GM08714 (cell line): ENCODE results near the gene DCAF12.

ENCODE experiments used
- H3K4me3 ChIP-seq: fragments of 200-500 bp; sonication (Bioruptor generic); 2 replicates; pipeline ENCODE4 v1.5.1; 2014; ENCODE audit warnings: mild to moderate bottlenecking, low read length, inconsistent platforms
- ZNF274 ChIP-seq: IDR thresholded peaks from 2 replicates; pipeline ENCODE4 v1.6.1; 2012; ENCODE audit warnings: mild to moderate bottlenecking, low read depth, low read length

The DCAF12 gene

GRCh38 chr9:34126207-34127034 lies at the start of gene DCAF12:
TSS of gene DCAF12 (minus strand) at chr9:34126698. CDS start at chr9:34126431, 267 bp downstream.
- peak within 1 kb of the TSS; percentile 88 for H3K4me3 ChIP-seq
- no peak for TF ChIP-seq ZNF274

- H3K4me3 ChIP-seq, result no peak overlapping the region
- no peak for TF ChIP-seq ZNF274
Measured at GRCh38 chr9:34176089-34176488, 49.6 kb upstream of the DCAF12 start.

GRCh38 chr9:34171753-34172535 lies 45.4 kb upstream of the DCAF12 start:
- no peak for TF ChIP-seq ZNF274
- no peak overlapping the region; the same call in 1 of the 2 replicates for H3K4me3 ChIP-seq

GRCh38 chr9:34170237-34170991 lies 43.9 kb upstream of the DCAF12 start:
- H3K4me3 ChIP-seq, result no peak overlapping the region
- no peak for TF ChIP-seq ZNF274

GRCh38 chr9:34169125-34169524 lies 42.6 kb upstream of the DCAF12 start:
- no peak overlapping the region for H3K4me3 ChIP-seq
- TF ChIP-seq ZNF274, result no peak

GRCh38 chr9:34163434-34163833 lies 36.9 kb upstream of the DCAF12 start:
- no peak overlapping the region for H3K4me3 ChIP-seq
- no peak for TF ChIP-seq ZNF274

- no peak overlapping the region for H3K4me3 ChIP-seq
- TF ChIP-seq ZNF274, result no peak
Measured at GRCh38 chr9:34158362-34158869, 31.9 kb upstream of the DCAF12 start.

GRCh38 chr9:34157898-34158297 lies 31.4 kb upstream of the DCAF12 start:
- no peak for TF ChIP-seq ZNF274
- no peak overlapping the region for H3K4me3 ChIP-seq

- TF ChIP-seq ZNF274, result no peak
- no peak overlapping the region for H3K4me3 ChIP-seq
Measured at GRCh38 chr9:34157318-34157717, 30.8 kb upstream of the DCAF12 start.

GRCh38 chr9:34154057-34154456 lies 27.6 kb upstream of the DCAF12 start:
- no peak for TF ChIP-seq ZNF274
- no peak overlapping the region for H3K4me3 ChIP-seq

- H3K4me3 ChIP-seq, result no peak overlapping the region
- TF ChIP-seq ZNF274, result no peak
Measured at GRCh38 chr9:34151398-34151797, 24.9 kb upstream of the DCAF12 start.

GRCh38 chr9:34145165-34145564 lies 18.7 kb upstream of the DCAF12 start:
- no peak overlapping the region for H3K4me3 ChIP-seq

GRCh38 chr9:34143116-34143515 lies 16.6 kb upstream of the DCAF12 start:
- no peak for TF ChIP-seq ZNF274
- no peak overlapping the region for H3K4me3 ChIP-seq

More at GRCh38 chr9:34145165-34145564, 18.7 kb upstream of the DCAF12 start:
- no peak for TF ChIP-seq ZNF274

- H3K4me3 ChIP-seq, result no peak overlapping the region
- no peak for TF ChIP-seq ZNF274
Measured at GRCh38 chr9:34140853-34141252, 14.4 kb upstream of the DCAF12 start.
